SHP77 (cell line): ENCODE measurements around the gene MEI4.
A peak's percentile ranks its signal among the peaks of the same experiment; 100 is the strongest.
"Not testable (repeated sequence)": the region's sequence is repeated elsewhere in the genome, so short reads cannot be mapped to it uniquely, and the experiment has no call there.

ENCODE experiments used
- DNase-seq, 2 experiments: peaks; one replicate each; lab custom pipeline; 2025; lab: John Stamatoyannopoulos, UW

The MEI4 gene

GRCh38 chr6:77652739-77653138 is at the start of gene MEI4:
MEI4 (plus strand) TSS chr6:77653039; CDS start chr6:77690672, 37,633 bp downstream.
- no peak for DNase-seq

- DNase-seq: no peak
Measured at GRCh38 chr6:77604476-77604875, 48.4 kb upstream of the MEI4 start.

GRCh38 chr6:77607004-77607403 is 45.8 kb upstream of the MEI4 start:
- DNase-seq: no peak

GRCh38 chr6:77609106-77609505 is 43.7 kb upstream of the MEI4 start:
- no peak for DNase-seq

- no peak for DNase-seq
Measured at GRCh38 chr6:77619114-77619513, 33.7 kb upstream of the MEI4 start.

GRCh38 chr6:77620278-77620882 is 32.5 kb upstream of the MEI4 start:
- no peak for DNase-seq

GRCh38 chr6:77624515-77624914 is 28.3 kb upstream of the MEI4 start:
- DNase-seq: no peak

GRCh38 chr6:77626426-77626825 is 26.4 kb upstream of the MEI4 start:
- no peak for DNase-seq

- no peak for DNase-seq
Measured at GRCh38 chr6:77630014-77630413, 22.8 kb upstream of the MEI4 start.

GRCh38 chr6:77633471-77633870 is 19.4 kb upstream of the MEI4 start:
- DNase-seq: no peak

- DNase-seq: no peak
Measured at GRCh38 chr6:77633993-77634715, 18.7 kb upstream of the MEI4 start.

- DNase-seq: no peak
Measured at GRCh38 chr6:77638129-77638830, 14.6 kb upstream of the MEI4 start.

GRCh38 chr6:77644102-77644705 is 8.6 kb upstream of the MEI4 start:
- DNase-seq: no peak

- peak; percentile 71 to 72 for DNase-seq
Measured at GRCh38 chr6:77650098-77650663, 2.7 kb upstream of the MEI4 start.

GRCh38 chr6:77653816-77654215 is 977 bp downstream of the MEI4 start:
- DNase-seq: no peak

GRCh38 chr6:77655035-77655434 is 2.2 kb downstream of the MEI4 start:
- not testable (repeated sequence) for DNase-seq

- DNase-seq: no peak
Measured at GRCh38 chr6:77656999-77657764, 4.3 kb downstream of the MEI4 start.

GRCh38 chr6:77666340-77666739 is 13.5 kb downstream of the MEI4 start:
- no peak for DNase-seq

- DNase-seq: no peak
Measured at GRCh38 chr6:77666846-77667245, 14.0 kb downstream of the MEI4 start.

GRCh38 chr6:77669913-77670312 is 17.1 kb downstream of the MEI4 start:
- DNase-seq: no peak

GRCh38 chr6:77674211-77674610 is 21.4 kb downstream of the MEI4 start:
- DNase-seq: no peak

- no peak for DNase-seq
Measured at GRCh38 chr6:77678048-77678447, 25.2 kb downstream of the MEI4 start.
